K562 (cell line): ENCODE results near the gene NCOA6. TPM values are rescaled to one million over a fixed set of nuclear protein-coding genes. Genes with fewer than 3 reads are reported as not detected.

Source experiments
- CC2D1A ChIP-seq: fragments of 450-650 bp; IDR thresholded peaks from 2 replicates; pipeline ENCODE4 v1.6.1; 2017; ENCODE audit warnings: mild to moderate bottlenecking
- CREB3 ChIP-seq: fragments of 450-650 bp; conservative IDR thresholded peaks from 2 replicates; pipeline ENCODE4 v1.6.1; 2016; ENCODE audit warnings: missing genetic modification characterization, low read depth, mild to moderate bottlenecking, missing compliant biosample characterization, moderate library complexity
- FOSL1 ChIP-seq: fragments of 200-800 bp; sonication (Bioruptor generic); conservative IDR thresholded peaks from 2 replicates; pipeline ENCODE4 v1.6.1; 2016; ENCODE audit warnings: missing genetic modification characterization, missing compliant biosample characterization
- FOXK2 ChIP-seq, 2 experiments: fragments of 450-650 bp; IDR thresholded peaks in 1 of 2; conservative IDR thresholded peaks in 1 of 2; 2 replicates each; pipeline ENCODE4 v1.6.1; 2016; ENCODE audit warnings: low read depth in 2 of 2, mild to moderate bottlenecking in 1 of 2
- KLF16 ChIP-seq: IDR thresholded peaks from 2 replicates; pipeline ENCODE4 v1.6.1; 2016; ENCODE audit warnings: antibody characterized with exemption
- MTA3 ChIP-seq: fragments of 450-650 bp; formaldehyde crosslinking; IDR thresholded peaks from 2 replicates; pipeline ENCODE4 v1.6.1; 2017; ENCODE audit warnings: mild to moderate bottlenecking, borderline replicate concordance
- NCOR1 ChIP-seq: fragments of 450-650 bp; IDR thresholded peaks from 2 replicates; pipeline ENCODE4 v1.6.1; 2016; ENCODE audit warnings: mild to moderate bottlenecking, moderate library complexity
- POLR2AphosphoS5 ChIP-seq: IDR thresholded peaks from 2 replicates; pipeline ENCODE4 v1.6.1; 2011; ENCODE audit warnings: mild to moderate bottlenecking, low read depth, low read length, moderate library complexity; ENCODE audit not compliant: control insufficient read depth, insufficient read depth
- TFAM ChIP-seq: fragments of 250-450 bp; sonication (Bioruptor Pico); conservative IDR thresholded peaks from 2 replicates; pipeline ENCODE4 v1.5.0; 2021; ENCODE audit warnings: mild to moderate bottlenecking, moderate library complexity
- TFAP4 ChIP-seq: sonication (generic); formaldehyde crosslinking; IDR thresholded peaks from 2 replicates; pipeline ENCODE4 v1.8.0; 2022; ENCODE audit warnings: missing genetic modification reagents, mild to moderate bottlenecking, moderate library complexity, borderline replicate concordance
- XRCC5 ChIP-seq: fragments of 200-400 bp; formaldehyde crosslinking; IDR thresholded peaks from 2 replicates; pipeline ENCODE4 v1.6.1; 2017; ENCODE audit warnings: low read depth, mild to moderate bottlenecking, low read length
- ZMIZ1 ChIP-seq, 2 experiments: fragments of 150-350 bp in 1 of 2; IDR thresholded peaks; 2 replicates each; pipeline ENCODE4 v1.6.1; 2012 to 2016; ENCODE audit warnings: low read depth in 2 of 2, low read length in 2 of 2, mild to moderate bottlenecking in 1 of 2, moderate library complexity in 1 of 2
- ZNF589 ChIP-seq: fragments of 200-800 bp; sonication (Bioruptor generic); IDR thresholded peaks from 2 replicates; pipeline ENCODE4 v1.6.1; 2016; ENCODE audit warnings: low read depth, missing genetic modification characterization, missing compliant biosample characterization
- polyA plus RNA-seq, 8 experiments: library from polyadenylated mRNA; depleted of rRNA in 4 of 8; stranded (reverse) in 5 of 8; unstranded in 3 of 8; fragments of >200 nt; fragmentation: Nextera tagmentation in 2 of 8; fragmentation: Illumina TruSeq in 1 of 8; extraction: Ambion mirVana in 2 of 8; extraction: Trizol in 1 of 8; gene quantifications; 2 replicates each; pipeline versions ENCODE4 v1.2.1 to v1.2.3, GENCODE V29; 2011 to 2014; ENCODE audit warnings: inconsistent platforms in 1 of 8, missing spikeins in 1 of 8
- total RNA-seq, 7 experiments: library from RNA; depleted of rRNA in 6 of 7; stranded (reverse); fragments of >200 nt in 6 of 7; fragmentation: Illumina TruSeq in 2 of 7; extraction: Trizol in 2 of 7; gene quantifications; 2 replicates each; pipeline versions ENCODE4 v1.2.1 to v1.2.3, GENCODE V29; 2011 to 2021; ENCODE audit warnings: low replicate concordance in 1 of 7

NCOA6 gene
- total and polyA plus RNA-seq, 9 of the 15 experiments (the other 6 are each of a cell fraction or from before 2014, with no cell fraction given): 6.1 to 25.0 (median 9.5) TPM

- no peak for TF ChIP-seq TFAM
- TF ChIP-seq MTA3: peak; percentile 82; the same call in 1 of the 2 replicates
- TF ChIP-seq FOXK2 (conservative IDR thresholded peaks at IDR 0.05 in 1 of 2, IDR thresholded peaks at IDR 0.05 in 1 of 2; ENCODE audit: low read depth in 2 of 2): peak; percentile 39 to 65; a peak in 3 of 4 replicates
- peak; percentile 94 for TF ChIP-seq NCOR1
- TF ChIP-seq CC2D1A: peak; percentile 82; the same call in 1 of the 2 replicates
- TF ChIP-seq KLF16: peak; percentile 83
- no peak for TF ChIP-seq XRCC5
- 0 out of 2 replicates have a peak, but pooled peaks have one; percentile 16 for TF ChIP-seq CREB3
- TF ChIP-seq FOSL1 (tag): peak; percentile 99
- TF ChIP-seq ZMIZ1 (IDR thresholded peaks at IDR 0.05; ENCODE audit: low read depth in 2 of 2, low read length in 2 of 2): peak in 1 of 2 experiments; percentile 88; a peak in 2 of 4 replicates
- peak; percentile 87 for TF ChIP-seq TFAP4 (CRISPR knock-in tag)
- TF ChIP-seq POLR2AphosphoS5: peak; percentile 96
- peak; percentile 32; the same call in 1 of the 2 replicates for TF ChIP-seq ZNF589 (CRISPR knock-in tag)
Measured at GRCh38 chr20:34713194-34713943, 112.1 kb downstream of the NCOA6 start (continued).
